Subcutaneous adipose tissue (tissue), 4 donors: ENCODE measurements around the gene ZNF462. TPM values are rescaled to one million over a fixed set of nuclear protein-coding genes. Genes with fewer than 3 reads are reported as not detected.

ENCODE experiments used
- total RNA-seq, 4 donors: library from RNA; depleted of rRNA; stranded (reverse); fragments of >200 nt; gene quantifications; one replicate each; pipeline ENCODE4 v1.1.0, GENCODE V29; 2016
- TF ChIP-seq, protein P1 (sequence below): fragments of 450-650 bp; IDR thresholded peaks from one replicate; pipeline ENCODE4 v1.5.1; 2016; ENCODE audit warnings: low read depth, mild to moderate bottlenecking, control low read depth, antibody characterized with exemption, moderate library complexity

ZNF462 gene
- total RNA-seq, 4 donors from 2014 or later, result 10.3 to 20.5 (median 13.1) TPM

GRCh38 chr9:106936680-106937079, 73.7 kb downstream of the ZNF462 start:
- TF ChIP-seq, protein P1, sequence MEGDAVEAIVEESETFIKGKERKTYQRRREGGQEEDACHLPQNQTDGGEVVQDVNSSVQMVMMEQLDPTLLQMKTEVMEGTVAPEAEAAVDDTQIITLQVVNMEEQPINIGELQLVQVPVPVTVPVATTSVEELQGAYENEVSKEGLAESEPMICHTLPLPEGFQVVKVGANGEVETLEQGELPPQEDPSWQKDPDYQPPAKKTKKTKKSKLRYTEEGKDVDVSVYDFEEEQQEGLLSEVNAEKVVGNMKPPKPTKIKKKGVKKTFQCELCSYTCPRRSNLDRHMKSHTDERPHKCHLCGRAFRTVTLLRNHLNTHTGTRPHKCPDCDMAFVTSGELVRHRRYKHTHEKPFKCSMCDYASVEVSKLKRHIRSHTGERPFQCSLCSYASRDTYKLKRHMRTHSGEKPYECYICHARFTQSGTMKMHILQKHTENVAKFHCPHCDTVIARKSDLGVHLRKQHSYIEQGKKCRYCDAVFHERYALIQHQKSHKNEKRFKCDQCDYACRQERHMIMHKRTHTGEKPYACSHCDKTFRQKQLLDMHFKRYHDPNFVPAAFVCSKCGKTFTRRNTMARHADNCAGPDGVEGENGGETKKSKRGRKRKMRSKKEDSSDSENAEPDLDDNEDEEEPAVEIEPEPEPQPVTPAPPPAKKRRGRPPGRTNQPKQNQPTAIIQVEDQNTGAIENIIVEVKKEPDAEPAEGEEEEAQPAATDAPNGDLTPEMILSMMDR, result no peak

GRCh38 chr9:106941916-106942315, 79.0 kb downstream of the ZNF462 start:
- TF ChIP-seq, protein P1, result no peak

GRCh38 chr9:106945727-106946660, 83.0 kb downstream of the ZNF462 start:
- TF ChIP-seq, protein P1, result no peak

- TF ChIP-seq, protein P1, result no peak
These were observed 84.3 kb downstream of the ZNF462 start for GRCh38 chr9:106947106-106947900.

DNA sequence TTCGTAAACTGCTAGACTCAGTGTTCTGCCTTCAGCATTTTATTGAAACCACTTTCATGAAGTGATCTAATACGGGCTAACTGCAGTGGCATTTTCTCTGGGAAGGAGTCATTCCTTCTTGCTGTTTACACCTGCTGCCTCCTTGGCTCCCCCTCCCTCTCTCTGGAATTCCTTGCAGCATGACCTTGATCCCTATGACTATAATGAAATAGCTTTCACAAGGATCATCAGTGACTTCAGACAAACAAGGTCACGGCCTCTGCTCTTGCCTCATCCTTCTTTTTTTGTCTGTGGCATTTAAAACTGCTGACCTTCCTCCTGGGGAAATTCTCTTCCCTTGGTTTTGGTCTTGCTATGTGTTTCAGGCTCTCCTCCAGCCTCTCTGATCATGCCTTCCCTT, 90.2 kb downstream of the ZNF462 start:
- TF ChIP-seq, protein P1, result no peak

- TF ChIP-seq, protein P1, result no peak
These were observed 91.6 kb downstream of the ZNF462 start for GRCh38 chr9:106954558-106954957.
